ENCODE results near the gene SPTBN4.
"Not testable (repeated sequence)": the region's sequence is repeated elsewhere in the genome, so short reads cannot be mapped to it uniquely, and the experiment has no call there.

SPTBN4 gene

GRCh38 chr19:40589591-40590429 lies 123.0 kb downstream of the SPTBN4 start:
- TF ChIP-seq EZH2 (IDR thresholded peaks at IDR 0.05; ENCODE audit: borderline replicate concordance, low read length) (no peak), CTCF (IDR thresholded peaks at IDR 0.05; ENCODE audit: low read length) (no peak)
- Histone ChIP-seq H3K9me3 (ENCODE audit: low read length) (no peaks in the 10 kb centered on the region), H3K27me3 (ENCODE audit: insufficient read depth, low read length) (no peaks in the 10 kb centered on the region), H3K9ac (ENCODE audit: low read length) (no peak overlapping the region), H3K36me3 (ENCODE audit: insufficient read depth, low read length) (peaks cover 22% of the 10 kb centered on the region), H3F3A (ENCODE audit: insufficient read depth, low read length) (no peaks in the 10 kb centered on the region), H3K27ac (ENCODE audit: low read depth, low read length, poor library complexity, severe bottlenecking) (no peak overlapping the region), H3K79me2 (ENCODE audit: insufficient read depth, low read length) (no peaks in the 10 kb centered on the region), H3K4me1 (ENCODE audit: insufficient read depth, low read length, severe bottlenecking) (peaks cover under 1% of the 10 kb centered on the region), H4K20me1 (ENCODE audit: insufficient read depth, low read length) (no peaks in the 10 kb centered on the region), H3K9me2 (ENCODE audit: low read depth, low read length) (no peaks in the 10 kb centered on the region), H2AFZ (ENCODE audit: low read length) (no peak overlapping the region), H3K4me2 (ENCODE audit: low read length) (no peak overlapping the region), H3K4me3 (ENCODE audit: low read depth, low read length, poor library complexity, severe bottlenecking) (no peak overlapping the region)

- Histone ChIP-seq H3K79me2 (ENCODE audit: insufficient read depth, low read length) (no peaks in the 10 kb centered on the region), H3K4me2 (ENCODE audit: low read length) (no peak overlapping the region), H3K9ac (ENCODE audit: low read length) (no peak overlapping the region), H2AFZ (ENCODE audit: low read length) (no peak overlapping the region), H3K27me3 (ENCODE audit: insufficient read depth, low read length) (no peaks in the 10 kb centered on the region), H3K27ac (ENCODE audit: low read depth, low read length, poor library complexity, severe bottlenecking) (no peak overlapping the region), H4K20me1 (ENCODE audit: insufficient read depth, low read length) (no peaks in the 10 kb centered on the region), H3K9me2 (ENCODE audit: low read depth, low read length) (no peaks in the 10 kb centered on the region), H3K36me3 (ENCODE audit: insufficient read depth, low read length) (peaks cover 19% of the 10 kb centered on the region), H3K4me3 (ENCODE audit: low read depth, low read length, poor library complexity, severe bottlenecking) (no peak overlapping the region), H3K4me1 (ENCODE audit: insufficient read depth, low read length, severe bottlenecking) (peaks cover 3% of the 10 kb centered on the region), H3K9me3 (ENCODE audit: low read length) (no peaks in the 10 kb centered on the region), H3F3A (ENCODE audit: insufficient read depth, low read length) (no peaks in the 10 kb centered on the region)
- TF ChIP-seq CTCF (IDR thresholded peaks at IDR 0.05; ENCODE audit: low read length) (no peak), EZH2 (IDR thresholded peaks at IDR 0.05; ENCODE audit: borderline replicate concordance, low read length) (no peak)
Measured at GRCh38 chr19:40590464-40591265, 123.9 kb downstream of the SPTBN4 start.

- H3K9me2 ChIP-seq (ENCODE audit: low read depth, low read length); H3F3A ChIP-seq (ENCODE audit: insufficient read depth, low read length); H3K27ac ChIP-seq (ENCODE audit: low read depth, low read length, poor library complexity, severe bottlenecking); H3K4me3 ChIP-seq (ENCODE audit: low read depth, low read length, poor library complexity, severe bottlenecking); H3K4me1 ChIP-seq (ENCODE audit: insufficient read depth, low read length, severe bottlenecking); H3K27me3 ChIP-seq (ENCODE audit: insufficient read depth, low read length); H4K20me1 ChIP-seq (ENCODE audit: insufficient read depth, low read length); H3K4me2 ChIP-seq (ENCODE audit: low read length); H3K9ac ChIP-seq (ENCODE audit: low read length); H3K79me2 ChIP-seq (ENCODE audit: insufficient read depth, low read length); H2AFZ ChIP-seq (ENCODE audit: low read length); H3K9me3 ChIP-seq (ENCODE audit: low read length): not testable (repeated sequence)
- peaks cover 16% of the 10 kb centered on the region for H3K36me3 ChIP-seq (ENCODE audit: insufficient read depth, low read length)
Measured at GRCh38 chr19:40591724-40592123, 124.9 kb downstream of the SPTBN4 start.

Measured in OCI-LY1 (cell line).